ENCODE results near the gene GBGT1.

The GBGT1 gene

DNA sequence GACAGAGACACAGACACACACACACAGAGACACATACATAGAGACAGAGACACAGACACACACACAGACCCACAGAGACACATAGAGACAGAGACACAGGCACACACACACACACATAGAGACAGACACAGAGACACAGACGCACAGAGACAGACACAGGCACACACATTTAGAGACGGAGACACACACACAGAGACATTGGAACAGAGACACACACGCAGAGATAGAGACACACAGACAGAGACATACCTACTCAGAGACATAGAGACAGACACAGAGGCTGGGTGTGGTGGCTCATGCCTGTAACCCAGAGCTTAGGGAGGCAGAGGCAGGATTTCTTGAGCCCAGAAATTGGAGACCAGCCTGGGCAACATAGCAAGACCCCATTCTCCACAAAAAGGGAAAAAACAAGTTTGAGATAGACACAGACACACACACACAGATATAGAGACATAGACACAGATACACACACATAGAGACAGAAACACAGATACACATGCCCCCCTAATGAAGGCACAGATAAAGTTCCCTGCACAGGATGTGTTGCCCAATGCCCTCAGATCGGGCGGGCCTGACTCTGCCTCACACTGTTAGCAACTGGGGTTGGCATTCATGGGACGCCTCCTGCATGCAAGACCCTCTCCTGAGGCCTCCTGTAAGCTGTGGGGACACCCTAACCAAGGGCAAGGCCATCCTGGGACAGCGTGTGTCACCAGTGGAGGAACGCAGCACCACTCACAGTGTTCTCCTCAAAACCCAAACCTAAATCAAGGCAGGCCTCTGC lies 39.4 kb downstream of the GBGT1 start:
- no peak for DNase-seq (ENCODE audit: low read depth)
- TF ChIP-seq, protein P1, sequence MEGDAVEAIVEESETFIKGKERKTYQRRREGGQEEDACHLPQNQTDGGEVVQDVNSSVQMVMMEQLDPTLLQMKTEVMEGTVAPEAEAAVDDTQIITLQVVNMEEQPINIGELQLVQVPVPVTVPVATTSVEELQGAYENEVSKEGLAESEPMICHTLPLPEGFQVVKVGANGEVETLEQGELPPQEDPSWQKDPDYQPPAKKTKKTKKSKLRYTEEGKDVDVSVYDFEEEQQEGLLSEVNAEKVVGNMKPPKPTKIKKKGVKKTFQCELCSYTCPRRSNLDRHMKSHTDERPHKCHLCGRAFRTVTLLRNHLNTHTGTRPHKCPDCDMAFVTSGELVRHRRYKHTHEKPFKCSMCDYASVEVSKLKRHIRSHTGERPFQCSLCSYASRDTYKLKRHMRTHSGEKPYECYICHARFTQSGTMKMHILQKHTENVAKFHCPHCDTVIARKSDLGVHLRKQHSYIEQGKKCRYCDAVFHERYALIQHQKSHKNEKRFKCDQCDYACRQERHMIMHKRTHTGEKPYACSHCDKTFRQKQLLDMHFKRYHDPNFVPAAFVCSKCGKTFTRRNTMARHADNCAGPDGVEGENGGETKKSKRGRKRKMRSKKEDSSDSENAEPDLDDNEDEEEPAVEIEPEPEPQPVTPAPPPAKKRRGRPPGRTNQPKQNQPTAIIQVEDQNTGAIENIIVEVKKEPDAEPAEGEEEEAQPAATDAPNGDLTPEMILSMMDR (IDR thresholded peaks at IDR 0.05; ENCODE audit: insufficient read depth, low read depth, low read length, missing control alignments) = no peak
- H3K4me3 ChIP-seq (ENCODE audit: low read depth, low read length) = no peak overlapping the region

DNA sequence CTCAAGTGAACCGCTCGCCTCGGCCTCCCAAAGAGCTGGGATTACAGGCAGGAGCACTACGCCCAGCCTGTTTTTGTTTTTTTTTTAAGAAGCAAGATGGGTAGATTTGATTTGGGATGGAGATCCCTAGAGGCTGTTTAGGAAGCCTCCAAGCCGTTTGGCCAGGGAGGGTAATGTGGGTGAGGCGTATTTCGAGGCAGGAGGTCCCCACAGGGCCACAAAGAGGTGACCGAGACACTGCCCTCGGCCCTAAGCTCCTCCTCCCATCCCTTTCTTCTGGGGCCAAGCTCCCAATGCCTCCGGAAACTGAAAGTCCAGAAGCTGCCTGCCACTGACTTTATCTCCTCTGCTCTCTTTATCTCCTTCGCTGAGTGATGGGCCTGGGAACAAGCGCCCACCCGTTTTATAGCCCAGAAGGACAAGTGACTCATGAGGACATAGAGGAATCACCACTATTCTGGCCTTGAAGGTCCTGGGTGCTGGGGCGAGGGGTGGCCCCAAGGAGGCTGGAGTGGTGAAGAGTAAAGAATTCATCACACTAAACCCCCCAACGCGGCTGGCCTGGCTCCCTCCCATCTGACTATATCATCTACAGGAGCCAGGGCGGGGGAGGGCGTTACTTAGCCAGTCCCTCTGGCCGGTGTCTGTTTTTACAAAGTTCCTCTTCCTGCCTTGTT lies 40.6 kb downstream of the GBGT1 start:
- TF ChIP-seq, protein P1 (IDR thresholded peaks at IDR 0.05; ENCODE audit: insufficient read depth, low read depth, low read length, missing control alignments) = no peak
- no peak overlapping the region for H3K4me3 ChIP-seq (ENCODE audit: low read depth, low read length)
- no peak for DNase-seq (ENCODE audit: low read depth)

DNA sequence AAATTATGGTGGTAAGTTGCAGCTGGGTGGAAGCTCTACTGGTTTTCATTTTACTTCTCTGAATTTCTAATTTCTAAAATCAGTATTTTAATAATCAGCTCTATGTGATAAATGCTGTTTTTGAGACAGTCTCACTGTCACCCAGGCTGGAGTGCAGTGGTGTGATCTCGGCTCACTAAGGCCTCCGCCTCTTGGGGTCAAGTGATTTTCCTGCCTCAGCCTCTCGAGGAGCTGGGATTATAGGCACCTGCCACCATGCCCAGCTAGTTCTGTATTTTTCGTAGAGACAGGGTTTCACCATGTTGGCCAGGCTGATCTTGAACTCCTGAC lies 41.1 kb downstream of the GBGT1 start:
- H3K4me3 ChIP-seq (ENCODE audit: low read depth, low read length) = no peak overlapping the region
- no peak for DNase-seq (ENCODE audit: low read depth)
- TF ChIP-seq, protein P1 (IDR thresholded peaks at IDR 0.05; ENCODE audit: insufficient read depth, low read depth, low read length, missing control alignments) = no peak

DNA sequence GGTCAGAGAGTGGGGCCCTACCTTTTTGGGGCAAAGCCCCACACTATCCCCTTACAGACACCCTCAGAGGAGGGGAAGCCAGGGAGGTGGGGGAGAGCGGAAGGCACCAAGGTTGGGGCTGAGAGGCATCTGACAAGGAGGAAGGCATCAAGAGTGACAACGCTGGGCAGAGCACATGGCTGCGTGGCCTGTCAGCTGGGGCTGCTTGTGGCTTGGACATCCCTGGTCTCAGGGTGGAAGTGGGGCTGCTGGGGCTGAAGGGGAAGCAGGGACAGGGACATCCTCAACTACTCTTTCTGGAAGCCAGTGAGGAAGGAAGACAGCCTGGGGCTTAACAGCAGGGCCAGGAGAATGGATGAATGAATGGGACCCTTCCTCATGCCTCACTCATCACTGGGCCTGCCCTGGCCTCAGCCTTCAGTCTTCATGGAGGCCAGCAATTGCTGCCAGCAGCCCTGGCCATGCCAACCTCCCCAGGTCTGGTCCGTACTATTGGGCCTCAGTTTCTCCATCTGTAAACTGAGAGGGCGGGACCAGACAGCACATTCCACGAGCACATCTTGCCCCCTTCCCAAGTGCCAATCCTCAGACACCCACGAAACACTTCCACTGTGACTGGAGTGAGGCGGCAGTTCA lies 41.7 kb downstream of the GBGT1 start:
- TF ChIP-seq, protein P1 (IDR thresholded peaks at IDR 0.05; ENCODE audit: insufficient read depth, low read depth, low read length, missing control alignments) = no peak
- H3K4me3 ChIP-seq (ENCODE audit: low read depth, low read length) = no peak overlapping the region
- no peak for DNase-seq (ENCODE audit: low read depth)

DNA sequence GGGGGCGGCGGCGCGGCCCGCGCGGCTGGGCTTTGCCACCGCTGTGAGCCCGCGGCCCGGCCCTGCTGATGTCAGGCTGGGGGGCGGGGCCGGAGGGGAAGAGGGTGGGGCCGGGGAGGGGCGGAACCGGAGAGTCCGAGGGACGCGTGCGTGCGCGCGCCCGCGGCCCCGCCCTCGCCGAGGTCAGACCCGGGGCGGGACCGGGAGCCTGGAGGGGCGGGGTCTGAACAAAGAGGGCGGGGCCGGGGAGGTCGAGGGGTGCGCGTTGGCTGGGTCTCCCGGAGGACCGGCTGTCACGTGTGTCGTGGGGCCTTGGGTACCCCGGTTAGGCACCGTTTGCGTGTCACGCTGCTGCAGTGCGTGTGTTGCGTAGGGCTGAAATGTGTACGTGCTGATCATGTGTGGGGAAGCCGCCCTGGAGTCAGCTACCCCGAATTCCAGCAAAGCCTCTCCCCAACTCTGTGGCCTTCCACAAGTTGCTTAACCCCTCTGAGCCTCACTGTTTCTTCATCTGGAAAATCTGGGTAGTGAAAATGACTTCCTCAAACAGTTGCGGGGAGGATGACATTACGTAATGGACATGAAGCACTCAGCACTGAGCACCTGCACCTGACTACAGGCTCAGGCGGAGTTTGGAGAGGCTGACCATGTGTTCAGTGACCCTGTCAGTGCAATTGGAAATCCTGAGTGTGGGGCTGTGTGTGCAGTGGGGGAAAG lies 42.4 kb downstream of the GBGT1 start, which contains the start of gene RALGDS:
RALGDS (minus strand) TSS at position 43 of the 717 bp plus-strand sequence. CDS start 86 bp downstream, outside the sequence.
- peak within 1 kb of the TSS; percentile 67 for H3K4me3 ChIP-seq (ENCODE audit: low read depth, low read length)
- DNase-seq (ENCODE audit: low read depth) = peak; percentile 93
- TF ChIP-seq, protein P1 (IDR thresholded peaks at IDR 0.05; ENCODE audit: insufficient read depth, low read depth, low read length, missing control alignments) = no peak

DNA sequence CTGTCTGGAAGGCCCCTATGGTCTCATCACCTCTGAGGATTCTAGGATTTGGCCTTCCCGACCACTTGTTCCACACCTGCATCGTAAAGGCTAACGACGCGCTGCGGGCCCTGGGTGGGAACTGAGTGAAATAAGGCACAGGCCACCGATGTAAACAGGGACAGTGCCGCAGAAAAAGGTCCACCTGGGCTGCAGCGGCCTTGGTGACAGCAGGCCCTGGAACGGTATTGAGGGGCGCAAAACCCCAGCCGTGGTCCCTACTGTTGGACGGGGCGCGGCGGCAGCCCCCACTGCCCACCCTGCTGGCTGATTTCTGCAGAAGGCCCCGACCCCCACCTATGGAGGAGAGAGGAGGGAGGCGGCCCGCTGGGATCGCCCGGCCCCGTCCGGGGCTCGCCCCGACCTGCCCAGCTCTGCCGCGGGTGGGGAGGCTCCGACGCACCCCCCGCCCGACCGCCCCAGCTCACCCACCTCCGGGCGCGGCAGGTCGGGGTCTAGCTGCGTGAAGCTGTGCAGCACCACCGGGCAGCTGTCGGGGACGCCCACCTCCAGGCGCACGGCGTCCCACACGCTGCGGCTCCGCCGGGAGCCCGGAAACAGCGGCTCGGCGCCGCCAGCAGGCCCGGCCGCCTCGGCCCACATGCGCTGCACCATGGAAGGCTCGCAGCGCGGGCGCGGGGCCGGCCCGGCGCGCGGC lies 43.1 kb downstream of the GBGT1 start:
- peak overlapping the region; percentile 67 for H3K4me3 ChIP-seq (ENCODE audit: low read depth, low read length)
- DNase-seq (ENCODE audit: low read depth) = no peak
- TF ChIP-seq, protein P1 (IDR thresholded peaks at IDR 0.05; ENCODE audit: insufficient read depth, low read depth, low read length, missing control alignments) = no peak

Measured in GM12865 (cell line).